Motor neuron (in vitro differentiated cells): Measurements from ENCODE around the gene XRRA1. TPM values are rescaled to one million over a fixed set of nuclear protein-coding genes. Genes with fewer than 3 reads are reported as not detected.
"Not testable (repeated sequence)": the region's sequence is repeated elsewhere in the genome, so short reads cannot be mapped to it uniquely, and the experiment has no call there.

Experiments used
- ATAC-seq, 8 experiments: fragments of 200-7000 bp; cut with Tn5 transposase; replicated peaks in 6 of 8; 2 replicates each; pipeline ENCODE4 v1.8.0; 2021; ENCODE audit warnings: mild to moderate bottlenecking in 8 of 8, moderate library complexity in 8 of 8
- H3K27ac ChIP-seq, 2 donors: fragments of 250-450 bp; sonication (Bioruptor Pico); 2 replicates each; pipeline ENCODE4 v1.9.0; 2021; ENCODE audit warnings: antibody characterized with exemption in 2 of 2, mild to moderate bottlenecking in 2 of 2, moderate library complexity in 1 of 2
- H3K4me1 ChIP-seq, 2 donors: fragments of 250-450 bp; sonication (Bioruptor Pico); replicated peaks in 1 of 2; 2 replicates each; pipeline ENCODE4 v1.6.1; 2021; ENCODE audit warnings: antibody characterized with exemption in 2 of 2, mild to moderate bottlenecking in 2 of 2, moderate library complexity in 1 of 2
- H3K4me3 ChIP-seq, 5 donors: fragments of 250-450 bp; sonication (Bioruptor Pico); 2 replicates each; pipeline ENCODE4 v1.9.0; 2021; ENCODE audit warnings: antibody characterized with exemption in 5 of 5, mild to moderate bottlenecking in 5 of 5, moderate library complexity in 4 of 5
- WGBS, 10 experiments: fragments of 450-650 bp; shearing (Covaris generic); methylation state at CpG; one replicate each; pipeline ENCODE4 v1.0.0; 2022; 5-methylcytosine and 5-hydroxymethylcytosine counted together
- in situ Hi-C, 9 experiments: fragments of 400-800 bp; cut with MboI; loops; one replicate each; pipeline ENCODE4 v1.15.0; 2021; ENCODE audit warnings: low sequenced_read_pairs in 9 of 9, low pct_unique_long_range_greater_than_20kb in 2 of 9; ENCODE audit not compliant: unreplicated experiment in 9 of 9
- total RNA-seq, 8 experiments: library from RNA; unstranded; fragments of 300-600 nt; gene quantifications; 2 replicates each; pipeline versions ENCODE4 v1.2.3 to v1.2.4, GENCODE V29; 2022

XRRA1 gene
- total RNA-seq, 8 experiments from 2014 or later = 9.7 to 43.9 (median 16.8) TPM

DNA sequence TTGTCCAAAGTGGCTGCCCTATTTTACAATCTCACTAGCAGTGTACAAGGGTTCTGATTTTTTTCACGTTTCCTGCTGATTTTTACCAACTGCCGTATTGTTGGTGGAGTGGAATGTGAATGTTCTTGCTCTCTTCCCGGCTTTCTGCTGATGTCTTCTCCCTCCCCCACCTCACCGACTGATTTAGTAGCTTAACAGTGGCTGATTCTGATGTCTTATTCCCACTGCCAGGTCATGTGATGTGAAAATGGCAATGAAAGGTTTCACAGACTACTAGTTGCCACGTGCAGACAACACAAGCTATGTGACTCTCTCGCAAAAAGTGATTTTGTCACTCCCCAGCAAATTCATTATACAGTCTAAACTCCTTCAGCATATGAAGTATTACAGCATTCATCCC, 22.5 kb upstream of the XRRA1 start:
- no peak overlapping the region for H3K27ac ChIP-seq
- no peaks in the 10 kb centered on the region for H3K4me1 ChIP-seq
- ATAC-seq = peak in 1 of 8 experiments; percentile 36
- H3K4me3 ChIP-seq = no peak overlapping the region
- 65 to 100% (median 90%) methylated on average over 1 to 6 of the region's 6 CpGs; no CpG with 5 or more reads in 1 of the 10 experiments for WGBS, 10 experiments
- in situ Hi-C loops = no loop called here

DNA sequence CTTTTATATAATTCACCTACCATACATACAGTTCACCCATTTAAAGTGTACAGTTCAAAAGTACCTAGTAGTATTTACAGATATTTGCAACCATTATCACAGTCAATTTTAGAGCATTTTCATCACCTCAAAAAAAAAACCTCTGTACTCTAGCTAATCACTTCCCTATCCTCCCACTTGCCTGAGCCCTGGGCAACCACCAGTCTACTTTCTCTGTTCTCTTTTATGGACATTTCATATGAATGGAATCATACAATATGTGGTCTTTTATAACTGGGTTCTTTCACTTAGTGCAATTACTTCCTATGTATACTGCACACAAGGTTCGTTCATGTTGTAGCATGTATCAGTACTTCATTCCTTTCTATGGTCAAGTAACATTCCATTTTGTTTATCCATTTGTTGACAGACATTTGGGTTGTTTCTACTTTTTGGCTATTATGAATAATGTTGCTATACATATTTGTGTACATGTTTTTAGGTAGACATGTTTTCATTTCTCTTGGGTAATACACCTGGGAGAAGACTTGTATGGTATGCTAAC, 22.0 kb upstream of the XRRA1 start:
- no peak overlapping the region for H3K4me3 ChIP-seq
- H3K4me1 ChIP-seq = no peaks in the 10 kb centered on the region
- no peak for ATAC-seq
- in situ Hi-C loops = no loop called here
- H3K27ac ChIP-seq = no peak overlapping the region
- whole genome bisulfite sequencing, 10 experiments = 40 to 100% (median 100%) methylated on average over 1 of the region's 1 CpG; no CpG with 5 or more reads in 5 of the 10 experiments

DNA sequence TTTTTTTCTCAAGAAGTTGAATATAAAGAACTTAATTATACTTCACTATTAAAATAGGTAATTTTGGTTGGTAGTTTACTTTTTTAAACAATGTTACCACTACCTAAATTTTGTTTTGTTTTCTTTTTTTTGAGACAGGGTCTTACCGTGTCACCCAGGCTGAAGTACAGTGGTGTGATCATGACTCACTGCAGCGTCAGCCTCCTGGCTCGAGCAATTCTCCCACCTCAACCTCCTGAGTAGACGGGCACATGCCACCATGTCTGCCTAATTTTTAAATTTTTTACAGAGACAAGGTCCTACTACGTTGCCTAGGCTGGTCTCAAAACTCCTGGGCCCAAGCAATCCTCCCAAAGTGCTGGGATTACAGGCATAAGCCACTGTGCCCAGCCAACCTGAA, 17.8 kb upstream of the XRRA1 start:
- ATAC-seq = no peak
- no peaks in the 10 kb centered on the region for H3K4me1 ChIP-seq
- in situ Hi-C loops = no loop called here
- H3K27ac ChIP-seq = no peak overlapping the region
- WGBS, 10 experiments = 70 to 100% (median 88%) methylated on average over 2 to 5 of the region's 5 CpGs; no CpG with 5 or more reads in 3 of the 10 experiments
- no peak overlapping the region for H3K4me3 ChIP-seq

DNA sequence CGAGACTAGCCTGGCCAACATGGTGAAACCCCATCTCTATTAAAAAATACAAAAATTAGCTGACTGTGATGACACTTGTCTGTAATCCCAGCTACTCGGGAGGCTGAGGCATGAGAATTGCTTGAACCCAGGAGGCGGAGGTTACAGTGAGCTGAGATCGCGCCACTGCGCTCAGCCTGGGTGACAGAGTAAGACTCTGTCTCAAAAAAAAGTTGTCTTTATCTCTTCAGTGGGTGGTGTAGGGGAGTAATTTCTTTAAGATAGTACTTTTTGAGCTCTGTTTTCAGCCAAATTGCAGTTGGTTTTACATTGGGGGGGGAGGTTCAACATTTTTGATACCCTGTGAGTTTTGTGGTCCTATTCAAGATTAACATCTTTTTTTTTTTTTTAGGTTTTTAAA, 11.2 kb upstream of the XRRA1 start:
- in situ Hi-C loops = not testable (repeated sequence)
- WGBS, 10 experiments = 80 to 100% (median 100%) methylated on average over 1 to 6 of the region's 6 CpGs; no CpG with 5 or more reads in 2 of the 10 experiments

DNA sequence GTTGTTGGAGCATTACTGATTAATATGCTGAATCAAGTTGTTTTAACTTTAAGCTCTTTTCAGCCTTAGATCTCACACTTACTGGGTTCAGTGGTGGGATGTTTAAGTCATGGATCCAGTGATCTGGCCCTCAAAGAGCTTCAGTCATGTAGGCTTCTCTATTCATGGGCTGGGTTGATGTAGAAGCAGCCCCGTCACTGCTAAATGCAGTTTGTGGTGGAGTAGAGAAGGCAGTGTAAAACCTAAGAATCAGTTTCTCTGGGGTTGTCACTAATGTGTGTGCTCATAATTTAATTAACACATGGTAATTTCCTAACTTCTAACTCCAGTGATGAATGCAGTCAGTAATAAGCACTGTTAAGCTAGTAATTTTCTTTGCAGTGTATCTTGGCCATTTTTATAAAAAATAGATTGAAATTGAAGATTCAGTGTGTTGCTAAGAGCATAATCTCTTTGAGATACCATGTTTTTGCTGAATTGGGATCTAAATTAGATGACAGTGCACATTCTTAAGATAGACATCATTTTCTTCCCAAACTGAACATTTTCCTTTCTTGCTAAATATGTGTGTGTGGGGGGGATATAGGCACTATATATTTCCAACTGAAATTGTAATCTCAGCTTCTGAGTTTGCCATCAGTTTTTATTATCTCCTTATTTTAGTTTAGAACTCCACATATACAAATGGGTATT, 9.2 kb upstream of the XRRA1 start:
- Histone ChIP-seq H3K27ac (no peak overlapping the region), H3K4me3 (no peak overlapping the region), H3K4me1 (no peaks in the 10 kb centered on the region)
- ATAC-seq = no peak
- in situ Hi-C loops = no loop called here
- 80 to 100% (median 88%) methylated on average over 1 of the region's 1 CpG; no CpG with 5 or more reads in 5 of the 10 experiments for WGBS, 10 experiments

More for the DNA sequence above, 11.2 kb upstream of the XRRA1 start:
- H3K4me3 ChIP-seq, H3K27ac ChIP-seq, ATAC-seq, H3K4me1 ChIP-seq: not testable (repeated sequence)

DNA sequence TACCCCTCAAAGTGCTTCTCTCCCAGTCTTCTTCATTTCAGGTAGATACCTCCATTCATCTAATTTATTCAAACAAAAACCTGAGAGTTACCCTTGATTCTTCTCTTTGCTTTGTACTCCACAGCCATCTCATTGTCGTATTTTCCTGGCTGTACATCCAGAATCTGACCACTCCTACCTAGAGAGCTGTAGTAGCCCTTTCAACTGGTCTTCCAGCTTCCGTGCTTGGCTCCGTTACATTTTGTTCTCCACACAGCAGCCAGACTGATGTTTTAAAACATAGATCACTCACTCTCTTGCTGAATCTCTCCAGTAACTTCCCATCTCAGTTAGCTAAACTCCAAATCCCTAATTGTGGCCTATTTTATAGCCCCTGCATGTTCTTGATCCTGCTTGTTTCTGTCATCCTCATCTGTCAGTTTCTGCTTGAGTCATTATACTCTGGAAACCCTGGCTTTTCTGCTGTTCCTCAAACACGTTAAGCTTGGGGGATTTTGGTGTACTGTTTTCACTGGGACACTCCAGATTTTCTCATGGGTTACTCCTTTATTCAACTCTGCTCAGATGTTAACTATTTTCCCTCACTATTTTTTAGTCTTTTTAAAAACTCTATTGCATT, 7.6 kb upstream of the XRRA1 start:
- ATAC-seq = no peak
- H3K4me3 ChIP-seq = no peak overlapping the region
- in situ Hi-C loops = no loop called here
- H3K4me1 ChIP-seq = no peaks in the 10 kb centered on the region
- H3K27ac ChIP-seq = no peak overlapping the region
- 69 to 97% (median 77%) methylated on average over 1 to 4 of the region's 4 CpGs for WGBS, 10 experiments

DNA sequence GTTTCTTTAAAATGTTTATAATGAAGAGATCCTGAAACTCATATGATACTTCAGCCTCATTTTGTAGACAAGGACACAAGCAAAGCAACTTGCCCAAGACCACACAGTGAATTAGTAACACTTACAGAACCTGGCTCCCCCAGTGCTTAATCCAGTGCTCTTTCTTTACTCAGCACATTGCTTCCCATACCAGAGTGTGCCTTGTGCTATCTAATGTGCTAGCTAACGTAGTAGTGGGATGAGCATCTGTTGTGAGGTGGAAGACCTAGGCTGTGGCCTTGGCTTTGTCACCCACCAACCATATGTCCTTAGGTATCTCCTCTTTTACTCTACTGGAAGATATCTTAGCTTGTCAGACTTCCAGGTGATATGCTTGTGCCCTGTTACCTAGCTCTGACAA, 5.3 kb upstream of the XRRA1 start:
- Histone ChIP-seq H3K4me3 (no peak overlapping the region), H3K27ac (no peak overlapping the region), H3K4me1 (peaks cover 7 to 8% of the 10 kb centered on the region in 2 donors)
- in situ Hi-C loops = no loop called here
- no peak for ATAC-seq
- 67 to 100% (median 90%) methylated on average over 1 of the region's 1 CpG; no CpG with 5 or more reads in 4 of the 10 experiments for WGBS, 10 experiments

DNA sequence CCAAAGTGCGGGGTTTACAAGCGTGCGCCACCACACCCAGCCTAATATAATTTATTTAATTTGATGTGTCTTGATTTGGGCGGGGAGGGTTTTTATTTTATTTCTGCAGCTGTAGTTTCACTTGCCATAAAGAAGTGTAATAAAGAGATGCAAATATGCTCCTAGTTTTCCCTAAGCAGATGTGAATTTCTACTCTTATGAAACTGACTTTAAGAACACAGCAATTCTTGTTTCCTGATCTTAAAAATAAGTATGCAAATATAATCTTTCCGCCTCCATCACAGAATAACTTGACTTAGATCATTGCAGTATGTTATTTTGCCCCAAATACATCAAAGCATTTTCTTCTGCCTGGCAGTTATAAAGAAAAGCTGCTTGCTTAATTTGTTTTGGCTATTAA, 4.6 kb upstream of the XRRA1 start:
- peaks cover 7 to 8% of the 10 kb centered on the region in 2 donors for H3K4me1 ChIP-seq
- no peak for ATAC-seq
- H3K27ac ChIP-seq = no peak overlapping the region
- no peak overlapping the region for H3K4me3 ChIP-seq
- WGBS, 10 experiments = 14 to 100% (median 87%) methylated on average over 1 to 5 of the region's 5 CpGs; no CpG with 5 or more reads in 2 of the 10 experiments
- in situ Hi-C loops = no loop called here

DNA sequence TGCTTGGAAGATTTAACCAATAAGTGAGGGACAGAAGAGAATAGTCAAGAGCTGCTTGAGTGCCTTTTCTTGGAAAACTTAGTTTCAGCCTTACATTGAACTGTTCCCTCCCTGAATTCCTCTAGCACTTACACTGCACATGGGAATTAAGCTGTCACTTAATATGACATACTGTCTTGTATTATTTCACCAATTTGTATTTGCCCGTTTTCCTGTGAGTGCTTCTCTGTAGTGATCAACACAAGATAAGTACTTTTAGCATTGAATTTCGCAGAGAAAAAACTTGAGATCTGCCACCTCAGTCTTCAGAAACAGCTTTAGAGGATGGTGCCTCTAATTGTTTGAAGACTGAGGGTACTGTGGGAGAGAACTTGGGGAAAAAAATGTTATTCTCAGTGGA, 3.9 kb upstream of the XRRA1 start:
- ATAC-seq = no peak
- no peak overlapping the region for H3K27ac ChIP-seq
- WGBS, 10 experiments = 13 to 100% (median 83%) methylated on average over 1 to 2 of the region's 2 CpGs; no CpG with 5 or more reads in 3 of the 10 experiments
- H3K4me1 ChIP-seq = peaks cover 8 to 11% of the 10 kb centered on the region in 2 donors
- H3K4me3 ChIP-seq = no peak overlapping the region
- in situ Hi-C loops = no loop called here

DNA sequence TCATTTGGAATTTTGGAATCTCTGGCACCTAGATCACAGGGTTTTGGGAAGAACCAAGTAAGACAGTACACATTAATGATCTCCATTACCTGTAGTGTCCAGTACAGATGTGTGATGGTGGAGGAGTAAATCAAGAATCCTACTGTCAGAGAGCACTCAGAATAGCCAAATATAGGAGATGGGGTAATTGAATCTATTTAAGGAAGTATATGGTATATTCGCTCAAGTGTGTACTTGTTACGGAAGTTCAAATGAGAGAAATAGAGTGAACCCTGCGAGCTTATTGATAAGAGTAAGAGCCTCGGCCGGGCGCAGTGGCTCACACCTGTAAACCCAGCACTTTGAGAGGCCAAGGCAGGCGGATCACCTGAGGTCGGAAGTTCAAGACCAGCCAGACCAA, 2.3 kb upstream of the XRRA1 start:
- Histone ChIP-seq H3K4me1 (peaks cover 8 to 11% of the 10 kb centered on the region in 2 donors), H3K4me3 (no peak overlapping the region), H3K27ac (no peak overlapping the region)
- WGBS, 10 experiments = 95 to 100% (median 100%) methylated on average over 2 to 8 of the region's 8 CpGs; no CpG with 5 or more reads in 3 of the 10 experiments
- ATAC-seq = no peak
- in situ Hi-C loops = no loop called here

DNA sequence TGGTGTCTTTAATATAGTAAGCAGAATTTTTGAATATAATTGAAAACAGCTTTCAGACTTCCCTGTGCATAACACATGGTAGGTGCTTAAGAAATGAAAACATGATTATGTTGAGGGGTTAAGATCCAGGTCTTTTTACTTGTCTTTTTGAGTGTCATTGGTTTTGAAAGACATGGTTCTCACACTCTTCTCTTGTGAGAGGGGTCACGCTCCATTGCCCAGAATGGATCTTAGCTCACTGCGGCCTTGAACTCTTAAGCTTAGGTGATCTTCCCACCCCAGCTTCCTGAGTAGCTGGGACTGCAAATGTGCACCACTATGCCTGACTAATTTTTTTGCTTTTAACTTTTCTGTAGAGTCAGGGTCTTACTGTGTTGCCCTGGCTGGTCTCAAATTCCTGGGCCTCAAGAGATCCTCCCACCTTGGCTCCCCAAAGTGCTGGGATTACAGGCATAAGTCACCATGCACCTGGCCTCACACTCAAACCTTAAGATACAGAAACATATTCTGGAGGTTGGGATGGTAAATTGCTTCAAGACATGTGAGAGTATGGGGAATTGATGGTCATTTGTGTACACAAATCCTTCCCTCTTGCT, 1.6 kb upstream of the XRRA1 start:
- in situ Hi-C loops = no loop called here
- Histone ChIP-seq H3K27ac (no peak overlapping the region), H3K4me1 (peaks cover 8 to 11% of the 10 kb centered on the region in 2 donors), H3K4me3 (peak overlapping the region; percentile 80 to 91 (median 82))
- WGBS, 10 experiments = 36 to 80% (median 50%) methylated on average over 1 to 2 of the region's 2 CpGs; no CpG with 5 or more reads in 4 of the 10 experiments
- ATAC-seq = no peak

DNA sequence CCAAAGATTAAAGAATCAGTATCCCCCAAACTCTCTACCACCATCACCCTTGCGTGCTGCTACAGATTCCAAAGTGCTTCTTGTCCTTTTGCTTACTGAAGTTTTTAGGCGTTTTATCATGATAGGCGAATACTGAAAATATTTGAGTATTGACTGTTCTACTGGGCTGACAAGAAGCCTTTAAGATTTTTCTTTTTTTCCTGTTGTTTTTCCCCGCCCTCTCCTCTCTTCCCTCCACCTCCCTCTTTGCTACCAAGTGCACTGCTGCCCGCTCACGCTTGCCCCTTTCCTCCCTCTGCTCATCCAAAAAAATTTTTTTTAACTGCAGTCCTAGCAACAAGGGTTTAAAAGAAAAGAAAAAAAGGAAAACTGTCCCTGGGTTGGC, 854 bp upstream of the XRRA1 start:
- in situ Hi-C loops = loop anchor here in 2 of 9 experiments (25.0 kb wide), 1 partner anchor 288 kb away; the partner anchor contains the start of gene TPBGL (in 2 of the 2)
- ATAC-seq = no peak
- Histone ChIP-seq H3K4me1 (peaks cover 8 to 11% of the 10 kb centered on the region in 2 donors), H3K4me3 (peak overlapping the region; percentile 80 to 91 (median 82)), H3K27ac (peak overlapping the region; percentile 82 to 91)
- 0 to 5% (median 0%) methylated on average over 3 to 6 of the region's 6 CpGs; no CpG with 5 or more reads in 2 of the 10 experiments for WGBS, 10 experiments

DNA sequence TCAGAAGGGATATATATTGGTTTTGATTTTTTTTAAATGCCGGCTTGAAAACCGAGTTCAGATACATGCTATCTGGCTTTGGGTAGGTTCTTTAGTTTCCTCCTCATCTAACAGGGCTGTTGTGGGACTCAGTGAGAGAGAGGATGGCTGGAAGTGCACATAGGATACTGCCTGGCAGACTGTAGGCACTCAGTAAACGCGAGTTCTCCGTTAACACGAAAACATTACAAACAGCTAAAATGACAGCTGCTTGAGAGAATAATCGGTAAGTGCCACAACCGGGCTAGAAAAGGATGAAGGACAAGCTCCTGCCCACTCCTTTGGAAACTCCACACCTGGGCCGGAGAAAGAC, 369 bp downstream of the XRRA1 start:
- WGBS, 10 experiments = 0 to 18% (median 0%) methylated on average over 2 to 7 of the region's 9 CpGs; no CpG with 5 or more reads in 1 of the 10 experiments
- H3K4me1 ChIP-seq = peaks cover 8 to 11% of the 10 kb centered on the region in 2 donors
- peak overlapping the region; percentile 67 to 70 for H3K27ac ChIP-seq
- in situ Hi-C loops = loop anchor here in 2 of 9 experiments (25.0 kb wide), 1 partner anchor 289 kb away; the partner anchor contains the start of gene TPBGL (in 2 of the 2)
- ATAC-seq = peak; percentile 27 to 50 (median 40)
- H3K4me3 ChIP-seq = peak overlapping the region; percentile 80 to 91 (median 82)
